ENCODE results near the gene NOL6.

DNA sequence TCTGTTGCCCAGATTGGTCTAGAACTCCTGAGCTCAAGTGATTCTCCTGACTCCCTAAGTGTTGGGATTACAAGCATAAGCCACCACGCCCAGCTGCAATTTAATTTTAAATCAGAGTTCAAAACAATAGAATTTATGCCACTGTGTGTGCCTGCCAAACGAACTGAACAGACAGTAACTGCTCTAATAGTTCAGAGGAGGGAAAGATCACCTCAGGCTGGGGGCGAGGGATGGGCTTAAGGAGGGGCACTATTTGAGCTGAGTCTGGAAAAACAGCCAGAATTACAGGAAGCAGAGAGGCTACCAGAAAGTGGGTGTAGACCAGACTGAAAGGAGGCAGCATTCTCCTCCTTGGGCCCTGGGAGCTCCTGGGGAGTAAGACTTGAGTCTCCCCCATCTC, 12.2 kb downstream of the NOL6 start:
- TF ChIP-seq MAZ (IDR thresholded peaks at IDR 0.05; ENCODE audit: borderline replicate concordance, low read depth, low read length) (no peak), POLR2A (IDR thresholded peaks at IDR 0.05; ENCODE audit: low read length) (no peak), HOXA7 (CRISPR knock-in tag; IDR thresholded peaks at IDR 0.05) (no peak), HOXB13 (CRISPR knock-in tag; IDR thresholded peaks at IDR 0.05; ENCODE audit: low read depth) (no peak), EP300 (IDR thresholded peaks at IDR 0.05) (no peak), JUN (IDR thresholded peaks at IDR 0.05) (no peak), ESRRA (IDR thresholded peaks at IDR 0.05; ENCODE audit: borderline replicate concordance, low read length) (no peak), MYC (IDR thresholded peaks at IDR 0.05; ENCODE audit: borderline replicate concordance, low read length) (no peak)
- TF ChIP-seq, protein P1, sequence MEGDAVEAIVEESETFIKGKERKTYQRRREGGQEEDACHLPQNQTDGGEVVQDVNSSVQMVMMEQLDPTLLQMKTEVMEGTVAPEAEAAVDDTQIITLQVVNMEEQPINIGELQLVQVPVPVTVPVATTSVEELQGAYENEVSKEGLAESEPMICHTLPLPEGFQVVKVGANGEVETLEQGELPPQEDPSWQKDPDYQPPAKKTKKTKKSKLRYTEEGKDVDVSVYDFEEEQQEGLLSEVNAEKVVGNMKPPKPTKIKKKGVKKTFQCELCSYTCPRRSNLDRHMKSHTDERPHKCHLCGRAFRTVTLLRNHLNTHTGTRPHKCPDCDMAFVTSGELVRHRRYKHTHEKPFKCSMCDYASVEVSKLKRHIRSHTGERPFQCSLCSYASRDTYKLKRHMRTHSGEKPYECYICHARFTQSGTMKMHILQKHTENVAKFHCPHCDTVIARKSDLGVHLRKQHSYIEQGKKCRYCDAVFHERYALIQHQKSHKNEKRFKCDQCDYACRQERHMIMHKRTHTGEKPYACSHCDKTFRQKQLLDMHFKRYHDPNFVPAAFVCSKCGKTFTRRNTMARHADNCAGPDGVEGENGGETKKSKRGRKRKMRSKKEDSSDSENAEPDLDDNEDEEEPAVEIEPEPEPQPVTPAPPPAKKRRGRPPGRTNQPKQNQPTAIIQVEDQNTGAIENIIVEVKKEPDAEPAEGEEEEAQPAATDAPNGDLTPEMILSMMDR (IDR thresholded peaks at IDR 0.05) = no peak
- TF ChIP-seq, protein P2, sequence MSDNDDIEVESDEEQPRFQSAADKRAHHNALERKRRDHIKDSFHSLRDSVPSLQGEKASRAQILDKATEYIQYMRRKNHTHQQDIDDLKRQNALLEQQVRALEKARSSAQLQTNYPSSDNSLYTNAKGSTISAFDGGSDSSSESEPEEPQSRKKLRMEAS (IDR thresholded peaks at IDR 0.05) = no peak
- TF ChIP-seq, protein P3, sequence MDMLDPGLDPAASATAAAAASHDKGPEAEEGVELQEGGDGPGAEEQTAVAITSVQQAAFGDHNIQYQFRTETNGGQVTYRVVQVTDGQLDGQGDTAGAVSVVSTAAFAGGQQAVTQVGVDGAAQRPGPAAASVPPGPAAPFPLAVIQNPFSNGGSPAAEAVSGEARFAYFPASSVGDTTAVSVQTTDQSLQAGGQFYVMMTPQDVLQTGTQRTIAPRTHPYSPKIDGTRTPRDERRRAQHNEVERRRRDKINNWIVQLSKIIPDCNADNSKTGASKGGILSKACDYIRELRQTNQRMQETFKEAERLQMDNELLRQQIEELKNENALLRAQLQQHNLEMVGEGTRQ (IDR thresholded peaks at IDR 0.05) = no peak
- TF ChIP-seq, protein P4, sequence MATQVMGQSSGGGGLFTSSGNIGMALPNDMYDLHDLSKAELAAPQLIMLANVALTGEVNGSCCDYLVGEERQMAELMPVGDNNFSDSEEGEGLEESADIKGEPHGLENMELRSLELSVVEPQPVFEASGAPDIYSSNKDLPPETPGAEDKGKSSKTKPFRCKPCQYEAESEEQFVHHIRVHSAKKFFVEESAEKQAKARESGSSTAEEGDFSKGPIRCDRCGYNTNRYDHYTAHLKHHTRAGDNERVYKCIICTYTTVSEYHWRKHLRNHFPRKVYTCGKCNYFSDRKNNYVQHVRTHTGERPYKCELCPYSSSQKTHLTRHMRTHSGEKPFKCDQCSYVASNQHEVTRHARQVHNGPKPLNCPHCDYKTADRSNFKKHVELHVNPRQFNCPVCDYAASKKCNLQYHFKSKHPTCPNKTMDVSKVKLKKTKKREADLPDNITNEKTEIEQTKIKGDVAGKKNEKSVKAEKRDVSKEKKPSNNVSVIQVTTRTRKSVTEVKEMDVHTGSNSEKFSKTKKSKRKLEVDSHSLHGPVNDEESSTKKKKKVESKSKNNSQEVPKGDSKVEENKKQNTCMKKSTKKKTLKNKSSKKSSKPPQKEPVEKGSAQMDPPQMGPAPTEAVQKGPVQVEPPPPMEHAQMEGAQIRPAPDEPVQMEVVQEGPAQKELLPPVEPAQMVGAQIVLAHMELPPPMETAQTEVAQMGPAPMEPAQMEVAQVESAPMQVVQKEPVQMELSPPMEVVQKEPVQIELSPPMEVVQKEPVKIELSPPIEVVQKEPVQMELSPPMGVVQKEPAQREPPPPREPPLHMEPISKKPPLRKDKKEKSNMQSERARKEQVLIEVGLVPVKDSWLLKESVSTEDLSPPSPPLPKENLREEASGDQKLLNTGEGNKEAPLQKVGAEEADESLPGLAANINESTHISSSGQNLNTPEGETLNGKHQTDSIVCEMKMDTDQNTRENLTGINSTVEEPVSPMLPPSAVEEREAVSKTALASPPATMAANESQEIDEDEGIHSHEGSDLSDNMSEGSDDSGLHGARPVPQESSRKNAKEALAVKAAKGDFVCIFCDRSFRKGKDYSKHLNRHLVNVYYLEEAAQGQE (IDR thresholded peaks at IDR 0.05) = no peak
